ENCODE data around the gene CYP2C8.

CYP2C8 gene

GRCh38 chr10:94992811-94993210, 76.5 kb downstream of the CYP2C8 start:
- no peak for TF ChIP-seq CTCF (IDR thresholded peaks at IDR 0.05; ENCODE audit: low read depth, low read length)
- no peak overlapping the region for H3K4me3 ChIP-seq (ENCODE audit: low read depth, low read length)
- H3K9me3 ChIP-seq (ENCODE audit: severe bottlenecking) = peaks cover 2% of the 10 kb centered on the region
- H3K27me3 ChIP-seq (ENCODE audit: insufficient read depth, low read depth, severe bottlenecking) = peaks cover 2% of the 10 kb centered on the region
- DNase-seq = no peak
- no peak overlapping the region for H3K27ac ChIP-seq
- no peaks in the 10 kb centered on the region for H3K36me3 ChIP-seq

- DNase-seq = no peak
- Histone ChIP-seq H3K4me3 (ENCODE audit: low read depth, low read length) (no peak overlapping the region), H3K27ac (no peak overlapping the region), H3K36me3 (no peaks in the 10 kb centered on the region), H3K27me3 (ENCODE audit: insufficient read depth, low read depth, severe bottlenecking) (peaks cover 2% of the 10 kb centered on the region), H3K9me3 (ENCODE audit: severe bottlenecking) (peaks cover 2% of the 10 kb centered on the region)
- no peak for TF ChIP-seq CTCF (IDR thresholded peaks at IDR 0.05; ENCODE audit: low read depth, low read length)
Measured at GRCh38 chr10:94991243-94991888, 77.9 kb downstream of the CYP2C8 start.

- H3K36me3 ChIP-seq = no peaks in the 10 kb centered on the region
- no peak overlapping the region for H3K27ac ChIP-seq
- no peak overlapping the region for H3K4me3 ChIP-seq (ENCODE audit: low read depth, low read length)
- no peak for TF ChIP-seq CTCF (IDR thresholded peaks at IDR 0.05; ENCODE audit: low read depth, low read length)
- H3K9me3 ChIP-seq (ENCODE audit: severe bottlenecking) = peaks cover 2% of the 10 kb centered on the region
- peaks cover 6% of the 10 kb centered on the region for H3K27me3 ChIP-seq (ENCODE audit: insufficient read depth, low read depth, severe bottlenecking)
- no peak for DNase-seq
Measured at GRCh38 chr10:94989192-94989591, 80.1 kb downstream of the CYP2C8 start.
